Activated naive CD4-positive, alpha-beta T cell treated with anti-CD3 and anti-CD28 coated beads, Interleukin-2, amount 50 U/mL, for 16 hours (primary cell): ENCODE results near the gene POLR1A.
A peak's percentile ranks its signal among the peaks of the same experiment; 100 is the strongest.

ENCODE experiments used
- DNase-seq: peaks from one replicate; pipeline ENCODE4 v3.0.0-alpha.2; 2020

The POLR1A gene

GRCh38 chr2:86105252-86105968 is at the start of gene POLR1A:
Gene POLR1A, minus strand, starts transcription at chr2:86105886. Its CDS starts 110 bp downstream, at chr2:86105776.
- peak; percentile 84 for DNase-seq

GRCh38 chr2:86150502-86150901 is 44.8 kb upstream of the POLR1A start:
- no peak for DNase-seq

GRCh38 chr2:86147793-86148192 is 42.1 kb upstream of the POLR1A start:
- no peak for DNase-seq

- DNase-seq: no peak
Observed at GRCh38 chr2:86143926-86144685, 38.4 kb upstream of the POLR1A start.

GRCh38 chr2:86143307-86143706 is 37.6 kb upstream of the POLR1A start:
- no peak for DNase-seq

- no peak for DNase-seq
Observed at GRCh38 chr2:86142436-86143257, 37.0 kb upstream of the POLR1A start.

GRCh38 chr2:86140969-86141392 is 35.3 kb upstream of the POLR1A start:
- no peak for DNase-seq

- DNase-seq: no peak
Observed at GRCh38 chr2:86139981-86140380, 34.3 kb upstream of the POLR1A start.

- no peak for DNase-seq
Observed at GRCh38 chr2:86138736-86139625, 33.3 kb upstream of the POLR1A start.

- DNase-seq: no peak
Observed at GRCh38 chr2:86136141-86136540, 30.5 kb upstream of the POLR1A start.

GRCh38 chr2:86135653-86136052 is 30.0 kb upstream of the POLR1A start:
- no peak for DNase-seq

GRCh38 chr2:86134709-86135108 is 29.0 kb upstream of the POLR1A start:
- no peak for DNase-seq

- DNase-seq: no peak
Observed at GRCh38 chr2:86124683-86125082, 19.0 kb upstream of the POLR1A start.

- DNase-seq: no peak
Observed at GRCh38 chr2:86123328-86123925, 17.7 kb upstream of the POLR1A start.

GRCh38 chr2:86118130-86118529 is 12.4 kb upstream of the POLR1A start:
- no peak for DNase-seq

GRCh38 chr2:86107031-86107430 is 1.3 kb upstream of the POLR1A start:
- no peak for DNase-seq

GRCh38 chr2:86105969-86106945 is 571 bp upstream of the POLR1A start, which contains the start of gene PTCD3:
Gene PTCD3, plus strand, starts transcription at chr2:86106235. Its CDS starts 13 bp downstream, at chr2:86106248.
- DNase-seq: peak; percentile 97

GRCh38 chr2:86102157-86102556 is 3.5 kb downstream of the POLR1A start:
- no peak for DNase-seq

GRCh38 chr2:86097913-86098312 is 7.8 kb downstream of the POLR1A start:
- no peak for DNase-seq

GRCh38 chr2:86097114-86097896 is 8.4 kb downstream of the POLR1A start:
- DNase-seq: no peak
